Transverse colon (tissue), 4 donors: Measurements from ENCODE around the gene KRTAP15-1. TPM values are rescaled to one million over a fixed set of nuclear protein-coding genes. Genes with fewer than 3 reads are reported as not detected.

Source experiments
- DNase-seq: peaks from one replicate; pipeline ENCODE4 v3.0.0-alpha.2; 2019
- H3K27ac ChIP-seq, 4 donors: fragments of 200-600 bp; sonication (generic); 2 replicates each; pipeline ENCODE4 v1.5.1; 2016 to 2018; ENCODE audit warnings: inconsistent platforms in 4 of 4
- H3K27me3 ChIP-seq: fragments of 200-600 bp; sonication (generic); 2 replicates; pipeline ENCODE4 v1.5.1; 2017; ENCODE audit warnings: inconsistent platforms
- H3K36me3 ChIP-seq, 4 donors: fragments of 200-600 bp; sonication (generic); 2 replicates each; pipeline ENCODE4 v1.5.1; 2017 to 2019; ENCODE audit warnings: inconsistent platforms in 4 of 4
- H3K4me1 ChIP-seq, 4 donors: fragments of 200-600 bp; sonication (generic); 2 replicates each; pipeline ENCODE4 v1.5.1; 2017 to 2020; ENCODE audit warnings: inconsistent platforms in 4 of 4
- H3K4me3 ChIP-seq, 4 donors: fragments of 200-600 bp; sonication (generic); 1 replicate in 1 of 4; 2 replicates in 3 of 4; pipeline versions ENCODE4 v1.5.1 to v1.6.1; 2017 to 2019; ENCODE audit warnings: inconsistent platforms in 4 of 4
- H3K9me3 ChIP-seq, 2 donors: fragments of 200-600 bp; sonication (generic); 2 replicates each; pipeline ENCODE4 v1.5.1; 2017 to 2019; ENCODE audit warnings: inconsistent platforms in 2 of 2
- EP300 ChIP-seq: sonication (generic); formaldehyde crosslinking; IDR thresholded peaks from one replicate; pipeline ENCODE4 v1.6.1; 2017; ENCODE audit warnings: antibody characterized with exemption, low read depth
- POLR2A ChIP-seq: fragments of 450-650 bp; IDR thresholded peaks from one replicate; pipeline ENCODE4 v1.6.1; 2016; ENCODE audit warnings: antibody characterized with exemption, mild to moderate bottlenecking, moderate library complexity
- POLR2AphosphoS5 ChIP-seq, 3 donors: sonication (generic); formaldehyde crosslinking; IDR thresholded peaks; one replicate each; pipeline ENCODE4 v1.6.1; 2016; ENCODE audit warnings: antibody characterized with exemption in 3 of 3
- WGBS, 2 donors: methylation state at CpG; one replicate each; pipeline ENCODE4 v1.1.5; 2018; ENCODE audit warnings: low coverage in 1 of 2; 5-methylcytosine and 5-hydroxymethylcytosine counted together
- in situ Hi-C, 4 donors: fragments of 200-750 bp; cut with MboI; loops; one replicate each; pipeline versions ENCODE4 v1.15.0 to v1.15.1; 2017; ENCODE audit warnings: low sequenced_read_pairs in 3 of 4, low pct_ligation_motif_present in 1 of 4, low pct_unique_long_range_greater_than_20kb in 1 of 4
- intact Hi-C: fragments of 100-400 bp; cut with DNase I; formaldehyde crosslinking; loops from one replicate; pipeline ENCODE4 v1.15.1; 2023; ENCODE audit warnings: low total_unique reads
- total RNA-seq, 4 donors: library from RNA; depleted of rRNA; stranded (reverse); fragments of >200 nt; gene quantifications; one replicate each; pipeline ENCODE4 v1.1.0, GENCODE V29; 2016
- TF ChIP-seq, protein P1 (sequence below), 5 experiments: fragments of 200-600 bp in 3 of 5; fragments of 450-650 bp in 2 of 5; sonication (generic) in 3 of 5; IDR thresholded peaks; 1 replicate in 2 of 5; 2 replicates in 3 of 5; pipeline ENCODE4 v1.5.1; 2016 to 2017; ENCODE audit warnings: antibody characterized with exemption in 5 of 5, inconsistent platforms in 3 of 5, mild to moderate bottlenecking in 2 of 5, moderate library complexity in 1 of 5

Gene KRTAP15-1
- total RNA-seq, 4 donors from 2014 or later = not detected

DNA sequence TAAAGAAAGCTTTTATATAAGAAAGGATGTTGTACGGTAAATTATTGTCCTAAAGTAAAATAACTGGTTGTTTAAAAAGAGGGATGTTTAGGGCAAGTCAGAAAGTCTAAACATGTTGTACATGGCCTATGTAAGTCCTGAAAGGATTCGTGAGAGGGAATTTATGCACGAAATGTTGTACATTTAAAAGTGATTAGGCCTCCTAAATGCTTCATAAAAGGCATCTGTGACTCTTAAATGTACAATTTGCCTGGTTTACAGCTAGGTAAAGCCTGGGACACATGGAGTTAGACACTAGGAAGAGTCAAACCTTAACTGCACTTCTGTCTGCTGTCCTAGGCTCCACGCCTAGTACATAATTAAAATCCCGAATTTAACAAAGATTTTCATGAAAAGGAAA lies 24.1 kb upstream of the KRTAP15-1 start:
- Histone ChIP-seq H3K36me3 (no peaks in the 10 kb centered on the region), H3K27me3 (no peaks in the 10 kb centered on the region), H3K27ac (no peak overlapping the region), H3K4me1 (no peaks in the 10 kb centered on the region), H3K9me3 (no peaks in the 10 kb centered on the region), H3K4me3 (no peak overlapping the region)
- TF ChIP-seq, protein P1, sequence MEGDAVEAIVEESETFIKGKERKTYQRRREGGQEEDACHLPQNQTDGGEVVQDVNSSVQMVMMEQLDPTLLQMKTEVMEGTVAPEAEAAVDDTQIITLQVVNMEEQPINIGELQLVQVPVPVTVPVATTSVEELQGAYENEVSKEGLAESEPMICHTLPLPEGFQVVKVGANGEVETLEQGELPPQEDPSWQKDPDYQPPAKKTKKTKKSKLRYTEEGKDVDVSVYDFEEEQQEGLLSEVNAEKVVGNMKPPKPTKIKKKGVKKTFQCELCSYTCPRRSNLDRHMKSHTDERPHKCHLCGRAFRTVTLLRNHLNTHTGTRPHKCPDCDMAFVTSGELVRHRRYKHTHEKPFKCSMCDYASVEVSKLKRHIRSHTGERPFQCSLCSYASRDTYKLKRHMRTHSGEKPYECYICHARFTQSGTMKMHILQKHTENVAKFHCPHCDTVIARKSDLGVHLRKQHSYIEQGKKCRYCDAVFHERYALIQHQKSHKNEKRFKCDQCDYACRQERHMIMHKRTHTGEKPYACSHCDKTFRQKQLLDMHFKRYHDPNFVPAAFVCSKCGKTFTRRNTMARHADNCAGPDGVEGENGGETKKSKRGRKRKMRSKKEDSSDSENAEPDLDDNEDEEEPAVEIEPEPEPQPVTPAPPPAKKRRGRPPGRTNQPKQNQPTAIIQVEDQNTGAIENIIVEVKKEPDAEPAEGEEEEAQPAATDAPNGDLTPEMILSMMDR (IDR thresholded peaks at IDR 0.05) = no peak
- no peak for TF ChIP-seq POLR2AphosphoS5 (IDR thresholded peaks at IDR 0.05)
- no peak for TF ChIP-seq POLR2A
- TF ChIP-seq EP300 = no peak
- intact Hi-C loops = no loop called here
- no peak for DNase-seq
- 62 to 84% methylated on average over 5 of the region's 5 CpGs for WGBS, 2 donors
- in situ Hi-C loops = no loop called here

DNA sequence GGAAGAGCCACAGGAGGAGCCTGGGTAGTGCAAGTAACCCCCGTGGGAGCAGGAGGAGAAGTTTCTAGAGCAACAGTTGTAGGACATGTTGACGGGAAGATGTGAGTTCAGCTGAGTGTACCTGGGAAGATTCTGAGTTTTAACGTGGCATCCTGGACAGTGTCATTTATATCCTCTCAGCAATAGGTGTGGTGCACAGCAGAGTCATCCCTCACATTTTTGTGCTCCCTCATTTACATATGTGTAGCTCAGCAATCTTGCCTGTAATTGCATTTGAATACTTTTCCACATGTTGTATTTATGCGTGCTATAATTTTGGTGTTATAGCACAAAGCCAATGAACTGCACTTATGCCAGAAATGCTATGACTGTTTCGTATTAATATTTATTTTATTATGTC lies 14.2 kb upstream of the KRTAP15-1 start, which contains the start of gene KRTAP13-3:
KRTAP13-3 (minus strand) TSS at position 101 of the 400 bp plus-strand sequence; CDS start at position 87, 14 bp downstream.
- Histone ChIP-seq H3K27ac (no peak within 1 kb of the TSS), H3K36me3 (no peaks in the 10 kb centered on the region), H3K9me3 (no peaks in the 10 kb centered on the region), H3K4me1 (no peaks in the 10 kb centered on the region), H3K4me3 (no peak within 1 kb of the TSS), H3K27me3 (no peaks in the 10 kb centered on the region)
- TF ChIP-seq, protein P1 (IDR thresholded peaks at IDR 0.05) = no peak
- TF ChIP-seq POLR2A (no peak), POLR2AphosphoS5 (IDR thresholded peaks at IDR 0.05) (no peak), EP300 (no peak)
- intact Hi-C loops (no loop called here), in situ Hi-C loops (no loop called here)
- no peak for DNase-seq
- 72 to 75% methylated on average over 4 to 5 of the region's 5 CpGs for WGBS, 2 donors

DNA sequence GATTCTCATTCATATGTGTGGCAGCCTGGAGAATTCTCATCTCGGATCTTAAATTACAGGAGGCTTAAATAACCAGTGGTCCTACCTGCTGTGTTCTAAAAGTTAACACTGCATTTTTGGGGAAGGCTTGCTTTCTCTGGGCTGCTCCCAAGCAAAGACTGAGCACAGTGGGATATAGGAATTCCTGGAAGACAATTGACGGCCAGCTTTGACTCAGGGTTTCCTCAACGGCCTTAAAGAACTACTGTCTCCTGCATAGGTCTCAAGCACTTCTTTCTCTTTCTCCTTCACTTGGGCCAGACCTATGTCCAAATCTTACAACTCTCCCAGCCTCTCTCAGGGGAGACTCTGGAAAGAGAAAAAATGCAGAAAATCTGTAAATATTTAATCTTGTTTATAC lies 13.3 kb upstream of the KRTAP15-1 start:
- Histone ChIP-seq H3K36me3 (no peaks in the 10 kb centered on the region), H3K4me1 (no peaks in the 10 kb centered on the region), H3K27me3 (no peaks in the 10 kb centered on the region), H3K27ac (no peak overlapping the region), H3K9me3 (no peaks in the 10 kb centered on the region), H3K4me3 (no peak overlapping the region)
- intact Hi-C loops = no loop called here
- TF ChIP-seq, protein P1 (IDR thresholded peaks at IDR 0.05) = no peak
- TF ChIP-seq POLR2AphosphoS5 (IDR thresholded peaks at IDR 0.05) (no peak), POLR2A (no peak), EP300 (no peak)
- in situ Hi-C loops = no loop called here
- 56% methylated on average over 3 of the region's 3 CpGs; no CpG with 5 or more reads in 1 of the 2 donors for WGBS, 2 donors
- no peak for DNase-seq

DNA sequence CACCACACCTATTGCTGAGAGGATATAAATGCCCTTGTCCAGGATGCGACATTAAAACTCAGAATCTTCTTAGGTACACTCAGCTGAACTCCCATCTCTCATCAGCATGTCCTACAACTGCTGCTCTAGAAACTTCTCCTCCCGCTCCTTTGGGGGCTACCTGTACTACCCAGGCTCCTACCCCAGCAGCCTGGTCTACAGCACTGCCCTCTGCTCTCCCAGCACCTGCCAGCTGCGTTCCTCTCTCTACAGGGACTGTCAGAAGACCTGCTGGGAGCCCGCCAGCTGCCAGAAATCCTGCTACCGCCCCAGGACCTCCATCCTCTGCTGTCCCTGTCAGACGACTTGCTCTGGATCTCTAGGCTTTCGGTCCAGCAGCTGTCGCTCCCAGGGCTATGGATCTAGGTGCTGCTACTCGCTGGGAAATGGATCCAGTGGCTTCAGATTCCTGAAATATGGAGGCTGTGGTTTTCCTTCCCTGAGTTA lies 9.9 kb upstream of the KRTAP15-1 start, which contains the start of gene KRTAP13-4:
KRTAP13-4 (plus strand) TSS at position 51 of the 486 bp plus-strand sequence; CDS start at position 107, 56 bp downstream.
- WGBS, 2 donors = 81 to 90% methylated on average over 2 to 9 of the region's 9 CpGs
- Histone ChIP-seq H3K9me3 (no peaks in the 10 kb centered on the region), H3K36me3 (no peaks in the 10 kb centered on the region), H3K27ac (no peak within 1 kb of the TSS), H3K27me3 (no peaks in the 10 kb centered on the region), H3K4me3 (no peak within 1 kb of the TSS), H3K4me1 (no peaks in the 10 kb centered on the region)
- intact Hi-C loops (no loop called here), in situ Hi-C loops (no loop called here)
- no peak for TF ChIP-seq EP300
- no peak for TF ChIP-seq POLR2A
- TF ChIP-seq, protein P1 (IDR thresholded peaks at IDR 0.05) = no peak
- no peak for TF ChIP-seq POLR2AphosphoS5 (IDR thresholded peaks at IDR 0.05)
- no peak for DNase-seq
